Measurements from ENCODE around the gene SFTA2.

SFTA2 gene

GRCh38 chr6:30947231-30947630, 15.3 kb upstream of the SFTA2 start:
- Histone ChIP-seq H3K4me1 (peaks cover 3% of the 10 kb centered on the region), H3K27me3 (ENCODE audit: control insufficient read depth, insufficient read depth, low read length) (no peaks in the 10 kb centered on the region), H2AFZ (no peak overlapping the region), H3K36me3 (ENCODE audit: control insufficient read depth, insufficient read depth, low read length) (no peaks in the 10 kb centered on the region), H3K27ac (no peak overlapping the region), H3K79me2 (no peaks in the 10 kb centered on the region), H3K4me3 (ENCODE audit: low read depth, low read length) (no peak overlapping the region), H3K4me2 (ENCODE audit: low read length) (no peak overlapping the region), H3K9me3 (ENCODE audit: control insufficient read depth, low read length) (no peaks in the 10 kb centered on the region), H3K9ac (no peak overlapping the region)
- no peak for TF ChIP-seq CTCF (IDR thresholded peaks at IDR 0.05)

- Histone ChIP-seq H3K79me2 (no peaks in the 10 kb centered on the region), H2AFZ (no peak overlapping the region), H3K36me3 (ENCODE audit: control insufficient read depth, insufficient read depth, low read length) (no peaks in the 10 kb centered on the region), H3K4me2 (ENCODE audit: low read length) (no peak overlapping the region), H3K9ac (no peak overlapping the region), H3K27me3 (ENCODE audit: control insufficient read depth, insufficient read depth, low read length) (no peaks in the 10 kb centered on the region), H3K4me1 (peaks cover 4% of the 10 kb centered on the region), H3K9me3 (ENCODE audit: control insufficient read depth, low read length) (no peaks in the 10 kb centered on the region), H3K27ac (no peak overlapping the region), H3K4me3 (ENCODE audit: low read depth, low read length) (no peak overlapping the region)
- TF ChIP-seq CTCF (IDR thresholded peaks at IDR 0.05), result no peak
Observed at GRCh38 chr6:30945281-30945680, 13.3 kb upstream of the SFTA2 start.

- Histone ChIP-seq H3K9ac (no peak overlapping the region), H3K9me3 (ENCODE audit: control insufficient read depth, low read length) (no peaks in the 10 kb centered on the region), H3K79me2 (no peaks in the 10 kb centered on the region), H3K27ac (no peak overlapping the region), H3K36me3 (ENCODE audit: control insufficient read depth, insufficient read depth, low read length) (no peaks in the 10 kb centered on the region), H3K4me1 (peaks cover 4% of the 10 kb centered on the region), H3K4me2 (ENCODE audit: low read length) (no peak overlapping the region), H3K27me3 (ENCODE audit: control insufficient read depth, insufficient read depth, low read length) (no peaks in the 10 kb centered on the region), H2AFZ (no peak overlapping the region), H3K4me3 (ENCODE audit: low read depth, low read length) (no peak overlapping the region)
- TF ChIP-seq CTCF (IDR thresholded peaks at IDR 0.05), result no peak
Observed at GRCh38 chr6:30944051-30944450, 12.1 kb upstream of the SFTA2 start.

GRCh38 chr6:30942338-30943060, 10.5 kb upstream of the SFTA2 start:
- no peak overlapping the region for H3K4me3 ChIP-seq (ENCODE audit: low read depth, low read length)
- no peak overlapping the region for H3K4me2 ChIP-seq (ENCODE audit: low read length)
- no peaks in the 10 kb centered on the region for H3K27me3 ChIP-seq (ENCODE audit: control insufficient read depth, insufficient read depth, low read length)
- no peaks in the 10 kb centered on the region for H3K79me2 ChIP-seq
- H3K4me1 ChIP-seq, result peaks cover 4% of the 10 kb centered on the region
- no peaks in the 10 kb centered on the region for H3K36me3 ChIP-seq (ENCODE audit: control insufficient read depth, insufficient read depth, low read length)
- peak; percentile 59 for TF ChIP-seq CTCF (IDR thresholded peaks at IDR 0.05)
- H2AFZ ChIP-seq, result no peak overlapping the region
- H3K9ac ChIP-seq, result no peak overlapping the region
- no peaks in the 10 kb centered on the region for H3K9me3 ChIP-seq (ENCODE audit: control insufficient read depth, low read length)
- no peak overlapping the region for H3K27ac ChIP-seq

- no peak within 1 kb of the TSS for H3K4me3 ChIP-seq (ENCODE audit: low read depth, low read length)
Observed at GRCh38 chr6:30940361-30940986, 8.5 kb upstream of the SFTA2 start, which contains the start of gene MUCL3. Gene MUCL3, plus strand, starts transcription at chr6:30940973. Its CDS starts 27 bp downstream, at chr6:30941000.

More at GRCh38 chr6:30940361-30940986, 8.5 kb upstream of the SFTA2 start, which contains the start of gene MUCL3:
- Histone ChIP-seq H2AFZ (no peak within 1 kb of the TSS), H3K79me2 (no peaks in the 10 kb centered on the region), H3K4me1 (peaks cover 4% of the 10 kb centered on the region), H3K36me3 (ENCODE audit: control insufficient read depth, insufficient read depth, low read length) (no peaks in the 10 kb centered on the region), H3K4me2 (ENCODE audit: low read length) (no peak within 1 kb of the TSS), H3K9ac (no peak within 1 kb of the TSS), H3K9me3 (ENCODE audit: control insufficient read depth, low read length) (no peaks in the 10 kb centered on the region), H3K27me3 (ENCODE audit: control insufficient read depth, insufficient read depth, low read length) (no peaks in the 10 kb centered on the region), H3K27ac (no peak within 1 kb of the TSS)
- TF ChIP-seq CTCF (IDR thresholded peaks at IDR 0.05), result no peak

Measured in parathyroid adenoma (tissue), 2 donors.